ENCODE measurements around the gene TMEM175.

The TMEM175 gene

DNA sequence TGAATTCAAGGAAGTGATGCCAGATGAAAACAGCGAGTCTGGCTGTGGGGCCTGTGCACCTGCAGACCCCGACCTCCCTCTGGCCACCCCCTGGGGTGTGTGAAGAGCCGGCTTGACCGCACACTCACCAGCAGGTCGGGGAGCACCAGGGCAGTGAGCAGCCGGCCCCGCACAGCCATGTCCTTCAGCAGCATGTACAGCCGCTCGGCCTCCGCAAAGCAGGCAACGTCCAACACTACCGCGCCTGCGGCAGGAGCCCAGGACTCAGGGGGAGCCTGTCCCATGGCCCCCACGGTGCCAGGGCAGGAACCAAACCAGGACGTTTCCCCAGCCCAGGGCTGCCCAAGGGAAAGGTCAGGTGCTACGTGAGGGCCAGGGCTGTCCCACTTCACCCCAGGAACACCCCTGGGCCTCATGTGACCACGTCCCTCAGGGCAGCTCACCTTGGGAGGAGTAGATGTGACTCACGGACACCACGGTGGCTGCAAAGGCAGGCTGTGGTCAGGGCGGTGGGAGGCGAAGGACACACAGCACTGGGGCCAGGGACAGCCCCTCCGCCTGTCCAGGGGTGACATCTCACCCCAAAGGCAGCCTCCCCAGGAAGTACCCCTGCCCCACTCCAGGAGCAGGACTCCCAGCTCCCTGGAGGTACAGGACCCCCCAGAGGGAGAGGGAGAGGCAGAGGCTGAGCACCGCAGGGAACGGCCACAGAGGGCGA, 32.9 kb downstream of the TMEM175 start:
- Mint-ChIP-seq H3K36me3 (ENCODE audit: insufficient read depth) (peaks cover 29% of the 10 kb centered on the region), H3K4me1 (ENCODE audit: low read depth in 2 of 2) (peaks cover 5 to 9% of the 10 kb centered on the region in 2 donors), H3K9me3 (no peaks in the 10 kb centered on the region), H3K27ac (peak overlapping the region in 1 of 2 donors; percentile 8), H3K27me3 (no peaks in the 10 kb centered on the region), H3K4me3 (no peak overlapping the region)
- no peak for DNase-seq
- no peak for ATAC-seq (replicated peaks)

DNA sequence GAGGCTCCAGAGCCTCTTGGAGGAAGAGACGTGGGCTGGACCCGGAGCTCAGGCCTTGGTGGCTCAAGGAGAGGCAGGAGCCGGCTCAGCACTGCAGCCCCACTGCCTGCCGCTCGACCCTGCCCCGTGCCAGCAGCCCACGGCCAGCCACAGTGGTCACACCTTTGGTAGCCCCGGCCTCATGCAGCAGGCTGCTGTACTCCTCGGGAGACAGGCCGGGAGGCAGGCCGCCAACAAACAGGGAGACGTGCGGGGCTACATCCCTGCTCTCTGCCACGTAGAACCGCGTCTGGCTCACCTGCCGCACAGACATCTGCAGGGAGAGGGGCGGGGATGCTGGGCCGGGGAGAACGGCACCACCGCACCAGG, 33.5 kb downstream of the TMEM175 start:
- peak overlapping the region in 1 of 2 donors; percentile 8 for H3K27ac Mint-ChIP-seq
- ATAC-seq (replicated peaks), result no peak
- no peak overlapping the region for H3K4me3 Mint-ChIP-seq
- H3K36me3 Mint-ChIP-seq (ENCODE audit: insufficient read depth), result peaks cover 29% of the 10 kb centered on the region
- no peaks in the 10 kb centered on the region for H3K9me3 Mint-ChIP-seq
- peaks cover 10 to 14% of the 10 kb centered on the region in 2 donors for H3K4me1 Mint-ChIP-seq (ENCODE audit: low read depth in 2 of 2)
- no peaks in the 10 kb centered on the region for H3K27me3 Mint-ChIP-seq
- DNase-seq, result no peak

DNA sequence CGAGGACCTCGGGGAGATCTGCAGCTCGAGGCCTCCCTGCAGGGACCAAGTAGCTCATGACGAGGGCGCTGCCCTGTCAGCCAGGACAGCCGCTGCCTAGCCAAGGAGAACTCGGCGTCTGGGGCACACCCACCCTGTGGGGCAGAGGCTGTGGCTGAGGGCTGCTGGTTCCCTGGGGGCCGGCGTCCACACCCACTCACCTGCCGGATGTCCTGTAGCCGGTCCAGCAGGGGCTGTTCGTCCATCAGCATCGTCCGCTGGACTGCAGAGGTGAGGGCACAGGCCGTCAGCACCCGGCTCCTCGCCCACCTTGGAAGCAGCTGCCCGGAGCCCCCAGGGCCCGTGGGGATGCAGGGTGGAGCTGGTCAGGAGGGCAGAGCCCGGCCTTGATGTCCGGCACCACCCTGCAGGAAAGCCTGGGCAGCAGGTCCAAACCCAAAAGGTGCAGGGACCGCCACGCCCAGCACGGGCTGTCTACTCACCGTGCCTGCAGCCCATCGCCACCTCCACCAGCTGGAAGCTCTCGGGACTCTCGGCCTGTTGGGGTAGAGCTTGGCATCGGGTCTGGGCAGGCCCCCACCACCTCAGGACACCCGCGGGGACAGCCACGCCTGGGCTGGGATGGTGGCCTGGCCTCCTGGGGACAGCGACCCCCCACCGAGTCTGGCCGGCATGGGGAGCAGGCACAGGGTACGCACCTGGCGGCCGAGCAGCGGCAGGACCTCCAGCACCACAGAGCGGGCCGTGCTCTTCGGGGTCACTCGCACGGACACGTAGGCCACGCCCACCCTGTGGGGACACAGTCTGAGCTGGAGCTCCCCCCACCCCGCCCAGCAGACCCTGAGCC, 34.2 kb downstream of the TMEM175 start:
- Mint-ChIP-seq H3K4me1 (ENCODE audit: low read depth in 2 of 2) (peaks cover 16 to 21% of the 10 kb centered on the region in 2 donors), H3K27ac (peak overlapping the region in 1 of 2 donors; percentile 8), H3K27me3 (no peaks in the 10 kb centered on the region), H3K36me3 (ENCODE audit: insufficient read depth) (peaks cover 33% of the 10 kb centered on the region), H3K4me3 (no peak overlapping the region), H3K9me3 (no peaks in the 10 kb centered on the region)
- ATAC-seq (replicated peaks) (no peak), DNase-seq (no peak)

DNA sequence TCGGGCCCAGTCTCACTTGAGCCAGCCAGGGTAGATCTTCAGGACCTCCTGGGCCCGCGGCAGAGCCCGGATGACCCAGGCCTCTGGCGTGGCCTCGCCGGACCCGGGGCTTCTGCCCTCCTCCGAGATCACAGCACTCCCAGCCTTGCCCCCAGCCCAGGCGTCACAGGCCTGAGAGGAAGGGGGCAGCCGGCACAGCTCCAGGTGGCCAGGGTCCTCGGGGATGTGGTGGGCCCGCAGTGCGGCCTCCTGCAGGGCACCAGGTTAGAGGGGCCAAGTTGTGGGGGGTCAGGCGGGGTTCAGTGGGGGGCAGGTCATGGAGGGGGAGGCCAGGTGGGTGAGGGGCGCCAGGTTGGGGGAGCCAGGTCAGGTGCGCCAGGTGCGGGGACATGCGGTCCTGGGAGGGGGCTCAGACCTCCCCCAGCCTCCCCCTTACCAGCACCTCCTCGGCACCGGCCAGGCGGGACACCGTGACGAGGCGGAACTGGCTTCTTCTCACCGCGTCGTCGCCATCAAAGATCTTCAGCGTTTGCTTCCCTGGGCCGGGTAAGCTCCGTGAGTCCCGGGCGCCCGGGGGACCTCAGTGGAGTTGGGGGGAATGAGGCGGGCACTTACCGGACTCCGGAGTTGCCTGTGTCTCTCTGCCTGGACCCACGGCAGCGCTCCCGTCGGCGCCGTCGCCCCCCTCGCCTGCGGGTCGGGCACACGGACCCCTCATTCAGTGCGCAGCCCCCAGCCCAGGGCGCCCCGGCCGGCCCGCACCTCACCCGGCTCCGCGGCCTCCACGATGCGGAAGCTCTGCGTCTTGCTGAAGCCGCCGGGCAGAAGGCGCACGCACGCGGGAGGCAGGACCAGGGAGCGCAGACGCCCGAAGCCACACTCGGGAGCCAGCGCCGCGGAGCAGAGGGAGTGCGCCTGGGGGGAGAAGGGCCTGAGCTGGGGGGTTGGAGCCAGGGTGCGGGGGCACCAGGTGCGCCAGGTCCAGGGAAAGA, 35.1 kb downstream of the TMEM175 start:
- no peaks in the 10 kb centered on the region for H3K27me3 Mint-ChIP-seq
- no peak overlapping the region for H3K4me3 Mint-ChIP-seq
- ATAC-seq (replicated peaks) (no peak), DNase-seq (no peak)
- no peaks in the 10 kb centered on the region for H3K9me3 Mint-ChIP-seq
- H3K4me1 Mint-ChIP-seq (ENCODE audit: low read depth in 2 of 2), result peaks cover 16 to 23% of the 10 kb centered on the region in 2 donors
- H3K27ac Mint-ChIP-seq, result no peak overlapping the region
- peaks cover 29% of the 10 kb centered on the region for H3K36me3 Mint-ChIP-seq (ENCODE audit: insufficient read depth)

DNA sequence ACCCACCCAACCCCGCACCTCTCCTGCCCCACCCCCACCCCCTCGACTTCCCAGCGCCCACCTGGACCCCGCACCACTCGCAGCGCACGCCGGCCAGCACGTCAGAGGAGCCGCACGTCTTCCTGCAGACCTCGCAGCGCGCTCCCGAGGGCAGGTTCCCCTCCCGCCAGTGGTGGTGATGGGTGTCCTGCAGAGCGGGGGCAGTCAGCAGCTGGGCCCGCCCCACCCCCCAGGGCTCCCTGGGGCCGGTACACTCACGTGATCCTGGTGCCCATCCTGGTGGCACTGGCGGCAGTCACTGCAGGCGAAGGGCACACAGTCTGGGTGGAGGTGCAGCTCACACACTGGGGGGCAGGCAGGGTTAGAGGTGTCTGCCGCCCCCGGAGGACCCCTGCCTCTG, 36.0 kb downstream of the TMEM175 start:
- Mint-ChIP-seq H3K36me3 (ENCODE audit: insufficient read depth) (peaks cover 29% of the 10 kb centered on the region), H3K9me3 (no peaks in the 10 kb centered on the region), H3K4me3 (no peak overlapping the region), H3K27ac (no peak overlapping the region), H3K27me3 (no peaks in the 10 kb centered on the region), H3K4me1 (ENCODE audit: low read depth in 2 of 2) (peaks cover 16 to 23% of the 10 kb centered on the region in 2 donors)
- no peak for ATAC-seq (replicated peaks)
- DNase-seq, result no peak

DNA sequence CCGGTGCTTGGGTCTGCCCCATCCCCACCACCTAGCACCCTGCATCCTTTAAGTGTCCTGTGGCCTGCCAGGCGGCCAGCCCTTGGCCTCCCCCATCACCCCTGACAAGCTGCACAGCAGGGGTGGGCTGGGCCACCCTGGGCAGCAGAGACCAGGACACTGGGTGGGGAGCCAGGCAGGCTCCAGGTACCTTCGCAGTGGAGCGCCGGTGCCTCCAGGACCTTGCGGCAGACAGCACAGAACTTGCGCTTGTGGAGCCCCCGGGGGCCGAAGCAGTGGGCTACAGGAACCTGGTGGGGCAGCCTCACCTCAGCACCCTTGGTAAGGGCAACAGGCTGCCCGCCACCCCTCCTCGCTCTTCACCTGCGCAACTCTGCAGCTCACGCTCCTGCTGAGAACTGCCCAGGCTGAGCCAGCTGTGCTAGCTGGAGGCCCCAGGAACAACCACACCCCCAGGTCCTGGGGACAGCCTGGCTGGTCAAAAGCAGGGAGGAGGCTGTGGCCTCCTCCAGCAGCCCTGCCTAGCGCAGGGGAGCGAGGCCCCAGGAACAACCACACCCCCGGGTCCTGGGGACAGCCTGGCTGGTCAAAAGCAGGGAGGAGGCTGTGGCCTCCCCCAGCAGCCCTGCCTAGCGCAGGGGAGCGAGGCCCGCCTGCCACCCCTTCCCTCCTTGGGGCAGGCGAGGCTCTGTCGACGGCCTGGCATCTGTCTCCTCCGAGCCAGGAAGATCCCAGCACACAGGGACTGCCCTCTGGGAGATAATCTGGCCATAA, 36.5 kb downstream of the TMEM175 start:
- H3K36me3 Mint-ChIP-seq (ENCODE audit: insufficient read depth), result peaks cover 25% of the 10 kb centered on the region
- H3K4me1 Mint-ChIP-seq (ENCODE audit: low read depth in 2 of 2), result peaks cover 16 to 23% of the 10 kb centered on the region in 2 donors
- ATAC-seq (replicated peaks) (no peak), DNase-seq (no peak)
- no peaks in the 10 kb centered on the region for H3K27me3 Mint-ChIP-seq
- H3K4me3 Mint-ChIP-seq, result no peak overlapping the region
- H3K27ac Mint-ChIP-seq, result peak overlapping the region in 1 of 2 donors; percentile 55
- H3K9me3 Mint-ChIP-seq, result no peaks in the 10 kb centered on the region

DNA sequence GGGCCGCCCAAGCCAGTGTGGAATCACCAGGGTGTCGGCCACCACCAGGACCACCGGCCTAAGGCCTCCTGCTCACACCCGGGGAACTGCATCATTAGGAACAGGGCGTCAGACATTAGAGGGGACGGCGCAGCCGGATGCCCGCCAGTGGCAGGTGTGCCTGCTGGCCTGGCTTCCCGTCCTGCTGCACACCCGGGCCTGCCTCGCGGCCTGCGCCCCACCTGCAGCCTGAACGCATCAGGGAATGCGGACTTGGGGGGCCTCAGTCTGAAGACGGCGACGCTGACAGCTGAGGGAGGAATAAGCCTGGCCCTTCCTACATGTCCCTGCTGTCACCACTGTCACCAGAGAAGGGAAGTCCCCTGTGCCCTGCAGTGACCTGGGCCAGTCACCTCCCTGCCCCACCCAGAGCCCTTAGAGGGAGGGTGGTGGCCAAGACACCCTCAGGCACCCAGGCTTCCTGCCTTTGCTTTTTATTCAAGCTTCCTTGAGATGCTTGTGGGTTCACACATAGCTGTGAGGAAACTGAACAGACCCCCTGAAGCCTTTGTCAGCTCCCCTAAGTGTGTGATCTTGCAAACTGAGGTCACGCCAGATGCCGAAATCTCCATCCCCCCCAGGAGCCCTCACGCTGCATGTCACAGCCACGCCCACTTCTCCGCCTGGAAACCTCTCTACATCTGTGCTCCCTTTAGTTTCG, 37.9 kb downstream of the TMEM175 start:
- Mint-ChIP-seq H3K9me3 (no peaks in the 10 kb centered on the region), H3K36me3 (ENCODE audit: insufficient read depth) (peaks cover 24% of the 10 kb centered on the region), H3K4me3 (peak overlapping the region; percentile 45 to 54), H3K27ac (peak overlapping the region; percentile 55 to 94), H3K4me1 (ENCODE audit: low read depth in 2 of 2) (peaks cover 16 to 23% of the 10 kb centered on the region in 2 donors), H3K27me3 (no peaks in the 10 kb centered on the region)
- DNase-seq (peak; percentile 74 to 79 (median 75)), ATAC-seq (replicated peaks) (peak; percentile 68)

DNA sequence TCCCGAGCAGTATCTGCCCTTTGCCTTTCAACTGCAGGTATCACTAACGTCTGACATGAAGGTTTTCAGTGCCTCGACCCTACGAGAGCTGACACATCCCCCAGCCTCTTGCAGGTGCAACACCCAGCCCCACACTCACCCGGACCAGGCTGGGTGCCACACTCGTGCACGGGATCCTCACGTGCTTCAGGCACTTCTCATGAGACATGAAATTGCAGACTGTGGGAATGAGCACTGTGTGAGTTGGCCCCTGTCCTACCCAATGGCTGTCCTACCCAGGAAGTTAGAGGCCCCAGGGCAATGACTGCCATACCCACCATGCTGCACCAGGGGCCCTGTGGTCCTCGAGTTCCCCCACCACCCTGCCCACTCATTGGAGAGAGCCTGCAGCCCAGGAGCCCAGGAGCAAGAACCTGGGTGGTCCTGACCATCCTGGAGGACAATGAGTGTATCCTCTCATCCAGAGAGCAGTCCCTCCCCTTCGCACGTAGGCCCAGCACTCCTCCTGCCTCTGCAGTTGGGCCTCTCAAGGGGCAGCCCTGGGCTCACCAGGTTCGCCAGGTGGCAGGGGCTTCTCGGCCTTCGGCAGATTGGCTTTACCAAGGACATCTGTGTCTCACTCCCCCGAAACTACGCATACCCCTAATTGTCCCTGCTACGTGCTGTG, 38.7 kb downstream of the TMEM175 start:
- no peaks in the 10 kb centered on the region for H3K9me3 Mint-ChIP-seq
- peak overlapping the region; percentile 45 to 54 for H3K4me3 Mint-ChIP-seq
- H3K27ac Mint-ChIP-seq, result peak overlapping the region; percentile 55 to 94
- ATAC-seq (replicated peaks), result no peak
- peaks cover 16 to 23% of the 10 kb centered on the region in 2 donors for H3K4me1 Mint-ChIP-seq (ENCODE audit: low read depth in 2 of 2)
- H3K36me3 Mint-ChIP-seq (ENCODE audit: insufficient read depth), result peaks cover 18% of the 10 kb centered on the region
- H3K27me3 Mint-ChIP-seq, result no peaks in the 10 kb centered on the region
- peak in 1 of 3 experiments; percentile 17 for DNase-seq

DNA sequence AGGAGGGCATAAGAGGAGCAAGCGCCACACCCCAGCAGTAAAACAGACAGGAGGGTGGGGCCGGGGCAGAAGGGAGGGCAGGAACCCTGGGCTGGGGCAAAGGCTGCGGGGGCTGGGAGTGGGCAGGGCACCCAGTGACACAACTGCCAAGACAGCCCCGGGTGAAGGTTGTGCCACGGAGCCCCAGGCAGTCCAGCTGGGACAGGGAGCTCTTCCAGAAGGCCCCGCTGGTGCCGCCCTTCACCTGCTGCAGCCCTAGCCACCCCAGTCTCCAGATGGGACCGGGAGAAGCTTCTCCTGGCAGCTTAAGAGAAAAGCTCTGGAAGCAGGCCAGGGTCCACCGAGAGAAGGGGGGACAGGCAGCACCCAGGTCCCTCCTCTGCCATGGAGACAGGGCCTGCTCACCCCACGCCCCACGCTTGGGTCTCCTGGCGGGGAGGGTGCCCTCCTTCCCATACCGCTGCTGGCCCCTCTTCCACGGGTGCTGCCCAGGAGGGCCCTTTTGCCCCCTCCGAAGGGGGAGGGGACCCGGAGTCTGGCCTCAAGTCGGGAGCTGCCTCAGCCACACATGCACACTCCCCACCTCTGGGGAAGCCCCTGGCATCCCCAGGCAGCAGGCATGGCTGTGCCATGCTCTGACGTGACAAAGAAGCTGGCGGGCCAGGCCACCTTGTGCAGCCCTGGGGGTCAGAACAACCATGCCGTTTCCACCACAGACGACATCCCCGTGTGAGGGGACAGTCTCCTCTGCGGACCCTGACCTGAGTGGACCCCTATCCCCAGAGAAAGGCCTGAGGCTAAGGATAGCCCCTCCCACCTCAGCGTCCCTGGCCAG, 39.6 kb downstream of the TMEM175 start:
- DNase-seq (no peak), ATAC-seq (replicated peaks) (no peak)
- H3K9me3 Mint-ChIP-seq, result no peaks in the 10 kb centered on the region
- H3K27me3 Mint-ChIP-seq, result no peaks in the 10 kb centered on the region
- H3K36me3 Mint-ChIP-seq (ENCODE audit: insufficient read depth), result peaks cover 18% of the 10 kb centered on the region
- peaks cover 16 to 23% of the 10 kb centered on the region in 2 donors for H3K4me1 Mint-ChIP-seq (ENCODE audit: low read depth in 2 of 2)
- H3K4me3 Mint-ChIP-seq, result peak overlapping the region; percentile 45 to 54
- peak overlapping the region; percentile 38 to 55 for H3K27ac Mint-ChIP-seq

DNA sequence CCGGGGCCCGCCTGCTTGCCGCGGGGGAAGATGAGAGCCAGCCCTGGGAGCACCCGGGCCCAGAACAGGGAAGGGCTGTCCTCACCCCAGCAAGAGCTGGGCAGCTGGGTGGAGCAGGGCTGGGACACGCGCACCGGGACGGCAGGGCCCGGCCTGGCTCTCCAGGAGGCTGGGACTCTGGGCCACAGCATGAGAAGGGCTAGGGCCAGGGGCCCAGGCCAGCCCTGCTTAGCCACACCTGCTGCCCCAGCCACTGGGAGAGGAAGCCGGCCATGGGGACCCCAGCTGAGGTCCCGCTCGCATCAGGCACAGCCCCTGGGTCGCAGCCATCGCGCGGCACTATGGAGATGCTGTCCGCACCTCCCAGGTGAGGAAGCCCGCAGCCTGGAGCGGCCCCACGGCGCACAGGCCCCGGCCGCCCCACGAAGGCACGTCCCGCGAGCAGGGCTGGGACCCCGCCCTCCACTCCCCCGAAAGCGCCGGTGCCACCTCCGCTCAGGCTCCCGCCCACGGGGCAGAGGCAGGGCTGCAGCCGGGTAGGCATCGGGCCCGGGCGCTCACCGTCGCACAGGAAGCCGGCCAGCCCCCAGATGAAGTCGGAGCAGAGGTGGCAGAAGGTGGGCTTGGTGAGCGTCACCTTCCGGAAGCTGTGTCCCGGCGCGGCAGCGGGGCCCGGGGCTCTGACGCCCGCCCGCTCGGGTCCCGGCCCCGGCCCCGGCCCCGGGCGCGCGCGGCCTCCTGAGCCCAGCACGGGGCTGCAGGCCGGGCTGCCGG, 40.6 kb downstream of the TMEM175 start:
- Mint-ChIP-seq H3K4me3 (peak overlapping the region; percentile 45 to 54), H3K27me3 (no peaks in the 10 kb centered on the region), H3K36me3 (ENCODE audit: insufficient read depth) (peaks cover 18% of the 10 kb centered on the region), H3K9me3 (no peaks in the 10 kb centered on the region), H3K4me1 (ENCODE audit: low read depth in 2 of 2) (peaks cover 16 to 23% of the 10 kb centered on the region in 2 donors), H3K27ac (peak overlapping the region; percentile 35 to 38)
- ATAC-seq (replicated peaks), result peak; percentile 50
- DNase-seq, result peak; percentile 64 to 65 (median 65)
